Large intestine (tissue), 3 donors: ENCODE measurements around the gene PLEKHG2. TPM values are rescaled to one million over a fixed set of nuclear protein-coding genes. Genes with fewer than 3 reads are reported as not detected.
"Not testable (repeated sequence)": the region's sequence is repeated elsewhere in the genome, so short reads cannot be mapped to it uniquely, and the experiment has no call there.

Experiments
- DNase-seq, 2 donors: peaks; one replicate each; pipeline versions ENCODE4 v3.0.0 to v3.0.0-alpha.2; 2013
- H3K27ac ChIP-seq: one replicate; pipeline ENCODE4 v1.5.1; 2013; ENCODE audit warnings: low read length
- H3K27me3 ChIP-seq: 2 replicates; pipeline ENCODE4 v1.6.1; 2013; ENCODE audit warnings: low read length; ENCODE audit not compliant: control insufficient read depth, insufficient read depth
- H3K36me3 ChIP-seq: 2 replicates; pipeline ENCODE4 v1.6.1; 2013; ENCODE audit warnings: low read length; ENCODE audit not compliant: control insufficient read depth, insufficient read depth
- H3K4me1 ChIP-seq: one replicate; pipeline ENCODE4 v1.6.1; 2013; ENCODE audit warnings: low read length; ENCODE audit not compliant: control insufficient read depth, insufficient read depth
- H3K4me3 ChIP-seq: one replicate; pipeline ENCODE4 v1.5.1; 2013; ENCODE audit warnings: low read length
- H3K9me3 ChIP-seq: one replicate; pipeline ENCODE4 v1.6.1; 2013; ENCODE audit warnings: mild to moderate bottlenecking, low read depth, low read length, moderate library complexity; ENCODE audit not compliant: control insufficient read depth
- WGBS: methylation state at CpG from one replicate; pipeline ENCODE4 v1.1.5; 2013; ENCODE audit warnings: low lambda C conversion rate; ENCODE audit not compliant: insufficient coverage; 5-methylcytosine and 5-hydroxymethylcytosine counted together
- polyA plus RNA-seq: library from polyadenylated mRNA; unstranded; fragments of 120-200 nt; gene quantifications from one replicate; pipeline ENCODE4 v1.2.1, GENCODE V29; 2013

PLEKHG2 gene
- polyA plus RNA-seq, 1 donor: 21.1 TPM

DNA sequence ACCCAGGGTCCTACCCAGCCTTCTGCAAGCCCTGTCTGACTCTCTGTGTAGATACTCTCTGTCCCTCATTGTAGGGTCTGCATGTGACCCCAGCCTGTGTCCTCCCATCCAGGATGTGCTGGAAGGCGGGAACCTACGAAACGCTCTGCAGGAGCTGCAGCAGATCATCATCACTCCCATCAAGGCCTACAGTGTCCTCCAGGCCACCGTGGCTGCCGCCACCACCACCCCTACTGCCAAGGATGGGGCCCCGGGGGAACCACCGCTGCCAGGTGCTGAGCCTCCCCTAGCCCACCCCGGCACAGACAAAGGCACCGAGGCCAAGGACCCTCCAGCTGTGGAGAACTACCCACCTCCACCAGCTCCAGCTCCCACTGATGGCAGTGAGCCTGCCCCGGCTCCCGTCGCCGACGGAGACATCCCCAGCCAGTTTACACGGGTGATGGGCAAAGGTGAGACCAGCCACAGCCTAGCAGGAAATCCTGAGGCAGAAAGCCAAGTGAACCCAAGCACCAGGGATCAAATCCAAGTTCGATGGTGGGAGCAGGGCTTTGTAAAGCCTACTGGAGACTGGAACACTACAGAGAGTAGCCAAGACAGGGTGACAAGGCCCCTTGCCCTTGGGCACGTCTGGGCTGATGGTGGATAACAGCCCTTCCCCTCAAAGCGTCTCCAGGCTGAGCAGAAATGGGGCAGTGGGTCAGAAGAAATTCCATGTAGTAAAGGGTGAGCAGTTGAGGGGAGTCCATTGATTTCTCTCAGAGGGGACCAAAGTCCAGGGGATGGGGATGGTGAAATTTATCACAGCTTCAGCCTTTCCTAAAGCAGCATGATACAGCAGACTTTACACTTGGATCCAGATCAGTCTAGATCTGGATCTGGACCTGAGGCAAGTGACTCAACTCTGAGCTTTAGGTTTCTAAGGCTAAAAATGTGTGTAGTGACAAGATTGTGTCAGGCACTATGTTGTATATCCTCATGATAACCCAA lies 34.8 kb upstream of the PLEKHG2 start:
- H3K4me3 ChIP-seq: no peak overlapping the region
- WGBS: no CpG with 5 or more reads among the region's 18 CpGs
- no peaks in the 10 kb centered on the region for H3K4me1 ChIP-seq
- no peaks in the 10 kb centered on the region for H3K9me3 ChIP-seq
- H3K27ac ChIP-seq: no peak overlapping the region
- no peaks in the 10 kb centered on the region for H3K27me3 ChIP-seq
- no peak for DNase-seq
- H3K36me3 ChIP-seq: peaks cover 87% of the 10 kb centered on the region

DNA sequence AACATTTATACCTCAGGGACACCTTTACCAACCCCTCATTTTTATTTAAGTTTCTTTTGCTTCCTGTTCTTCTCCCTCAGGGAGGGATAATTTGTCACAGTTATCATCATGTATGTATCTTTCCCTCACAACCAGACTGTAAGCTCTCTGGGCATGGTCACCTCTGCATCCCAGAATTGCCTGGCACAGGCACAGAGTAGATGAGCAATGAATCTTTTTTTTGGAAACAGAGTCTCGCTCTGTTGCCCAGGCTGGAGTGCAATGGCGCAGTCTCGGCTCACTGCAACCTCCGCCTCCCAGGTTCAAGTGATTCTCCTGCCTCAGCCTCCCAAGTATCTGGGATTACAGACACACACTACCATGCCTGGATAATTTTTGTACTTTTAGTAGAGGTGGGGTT lies 33.1 kb upstream of the PLEKHG2 start:
- H3K27me3 ChIP-seq, DNase-seq, H3K27ac ChIP-seq, H3K9me3 ChIP-seq, H3K4me3 ChIP-seq, H3K4me1 ChIP-seq: not testable (repeated sequence)
- no CpG with 5 or more reads among the region's 4 CpGs for WGBS
- H3K36me3 ChIP-seq: peaks cover 93% of the 10 kb centered on the region

DNA sequence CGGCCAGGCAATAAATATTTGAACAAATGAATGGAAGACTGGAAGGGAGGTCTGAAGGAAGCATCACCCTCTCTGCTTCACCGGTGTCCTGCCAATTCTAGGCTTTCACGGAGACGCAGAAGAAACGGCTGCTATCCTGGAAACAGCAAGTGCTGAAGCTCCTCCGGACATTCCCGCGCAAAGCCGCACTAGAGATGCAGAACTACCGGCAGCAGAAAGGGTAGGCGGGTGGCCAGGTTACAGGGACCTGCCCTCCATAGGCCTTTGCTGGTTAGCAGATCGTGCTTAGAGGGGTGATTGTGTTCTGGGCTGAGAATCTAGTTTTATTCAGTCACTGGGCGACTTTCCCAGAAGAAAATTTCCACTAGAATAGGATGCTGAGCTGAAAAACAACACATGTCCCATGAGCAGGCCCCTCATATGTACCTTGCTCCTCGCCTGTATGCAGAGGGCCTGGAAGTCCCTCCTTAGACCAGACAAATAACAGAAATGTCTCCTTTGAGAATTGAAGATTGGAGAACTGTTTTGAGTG lies 32.5 kb upstream of the PLEKHG2 start:
- no peak overlapping the region for H3K4me3 ChIP-seq
- H3K36me3 ChIP-seq: peaks cover 96% of the 10 kb centered on the region
- no peak for DNase-seq
- no peaks in the 10 kb centered on the region for H3K4me1 ChIP-seq
- H3K27ac ChIP-seq: no peak overlapping the region
- WGBS: no CpG with 5 or more reads among the region's 14 CpGs
- no peaks in the 10 kb centered on the region for H3K9me3 ChIP-seq
- no peaks in the 10 kb centered on the region for H3K27me3 ChIP-seq

GRCh38 chr19:39380521-39381502 lies 31.7 kb upstream of the PLEKHG2 start:
- no peak for DNase-seq
- Histone ChIP-seq H3K4me3 (no peak overlapping the region), H3K36me3 (peaks cover 96% of the 10 kb centered on the region), H3K4me1 (no peaks in the 10 kb centered on the region), H3K27ac (no peak overlapping the region), H3K27me3 (no peaks in the 10 kb centered on the region), H3K9me3 (no peaks in the 10 kb centered on the region)
- WGBS: no CpG with 5 or more reads among the region's 17 CpGs

DNA sequence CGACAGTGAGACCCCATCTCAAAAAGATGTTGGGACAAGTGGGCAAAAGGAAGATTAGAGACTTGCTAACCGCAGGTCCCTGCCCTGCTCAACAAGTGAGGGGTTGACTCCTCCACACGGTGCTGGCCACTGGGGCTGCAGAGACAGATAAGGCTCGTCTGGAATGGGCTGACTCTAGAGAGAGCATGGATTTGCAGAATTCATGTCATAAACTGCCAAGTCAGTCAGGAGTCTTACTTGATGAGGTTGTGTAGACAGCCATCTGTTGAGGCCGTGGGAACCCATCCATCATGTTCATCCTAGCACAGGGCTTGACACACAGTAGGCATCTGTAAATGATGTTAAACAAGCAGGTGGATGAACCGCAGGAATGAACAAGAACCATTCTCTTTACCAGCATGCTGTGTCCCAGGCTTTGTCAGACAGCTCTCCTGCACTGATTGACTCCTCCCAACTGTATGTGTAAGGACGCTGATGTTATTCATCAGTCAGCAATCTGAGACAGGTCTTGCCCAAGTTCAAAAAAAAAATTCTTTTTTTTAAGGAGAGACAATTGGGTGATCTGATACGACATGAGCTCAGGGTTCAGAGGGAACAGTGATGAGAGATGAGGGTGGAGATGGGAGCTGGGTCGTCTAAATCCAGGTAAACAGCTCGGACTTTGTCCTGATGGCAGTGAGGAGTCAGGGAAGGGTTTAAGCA lies 30.4 kb upstream of the PLEKHG2 start:
- no CpG with 5 or more reads among the region's 10 CpGs for WGBS
- Histone ChIP-seq H3K4me3 (no peak overlapping the region), H3K36me3 (peaks cover 96% of the 10 kb centered on the region), H3K9me3 (no peaks in the 10 kb centered on the region), H3K27me3 (no peaks in the 10 kb centered on the region), H3K4me1 (no peaks in the 10 kb centered on the region), H3K27ac (no peak overlapping the region)
- DNase-seq: no peak

GRCh38 chr19:39382991-39383828 lies 29.3 kb upstream of the PLEKHG2 start:
- H3K4me3 ChIP-seq: no peak overlapping the region
- WGBS: 88% methylated on average over 3 of the region's 18 CpGs
- no peaks in the 10 kb centered on the region for H3K27me3 ChIP-seq
- H3K4me1 ChIP-seq: no peaks in the 10 kb centered on the region
- H3K9me3 ChIP-seq: no peaks in the 10 kb centered on the region
- H3K27ac ChIP-seq: no peak overlapping the region
- H3K36me3 ChIP-seq: peaks cover 94% of the 10 kb centered on the region
- DNase-seq: no peak

- Histone ChIP-seq H3K36me3 (peaks cover 95% of the 10 kb centered on the region), H3K4me1 (peaks cover 4% of the 10 kb centered on the region), H3K27ac (no peak overlapping the region), H3K9me3 (no peaks in the 10 kb centered on the region), H3K27me3 (no peaks in the 10 kb centered on the region), H3K4me3 (no peak overlapping the region)
- no CpG with 5 or more reads among the region's 9 CpGs for WGBS
- no peak for DNase-seq
Observed at GRCh38 chr19:39384839-39385568, 27.5 kb upstream of the PLEKHG2 start.

- Histone ChIP-seq H3K9me3 (no peaks in the 10 kb centered on the region), H3K4me1 (peaks cover 8% of the 10 kb centered on the region), H3K27me3 (no peaks in the 10 kb centered on the region), H3K27ac (no peak overlapping the region), H3K4me3 (no peak overlapping the region), H3K36me3 (peaks cover 87% of the 10 kb centered on the region)
- DNase-seq: no peak
- 56% methylated on average over 2 of the region's 20 CpGs for WGBS
Observed at GRCh38 chr19:39385629-39386411, 26.6 kb upstream of the PLEKHG2 start.
